Measurements from ENCODE around the gene VILL.

DNA sequence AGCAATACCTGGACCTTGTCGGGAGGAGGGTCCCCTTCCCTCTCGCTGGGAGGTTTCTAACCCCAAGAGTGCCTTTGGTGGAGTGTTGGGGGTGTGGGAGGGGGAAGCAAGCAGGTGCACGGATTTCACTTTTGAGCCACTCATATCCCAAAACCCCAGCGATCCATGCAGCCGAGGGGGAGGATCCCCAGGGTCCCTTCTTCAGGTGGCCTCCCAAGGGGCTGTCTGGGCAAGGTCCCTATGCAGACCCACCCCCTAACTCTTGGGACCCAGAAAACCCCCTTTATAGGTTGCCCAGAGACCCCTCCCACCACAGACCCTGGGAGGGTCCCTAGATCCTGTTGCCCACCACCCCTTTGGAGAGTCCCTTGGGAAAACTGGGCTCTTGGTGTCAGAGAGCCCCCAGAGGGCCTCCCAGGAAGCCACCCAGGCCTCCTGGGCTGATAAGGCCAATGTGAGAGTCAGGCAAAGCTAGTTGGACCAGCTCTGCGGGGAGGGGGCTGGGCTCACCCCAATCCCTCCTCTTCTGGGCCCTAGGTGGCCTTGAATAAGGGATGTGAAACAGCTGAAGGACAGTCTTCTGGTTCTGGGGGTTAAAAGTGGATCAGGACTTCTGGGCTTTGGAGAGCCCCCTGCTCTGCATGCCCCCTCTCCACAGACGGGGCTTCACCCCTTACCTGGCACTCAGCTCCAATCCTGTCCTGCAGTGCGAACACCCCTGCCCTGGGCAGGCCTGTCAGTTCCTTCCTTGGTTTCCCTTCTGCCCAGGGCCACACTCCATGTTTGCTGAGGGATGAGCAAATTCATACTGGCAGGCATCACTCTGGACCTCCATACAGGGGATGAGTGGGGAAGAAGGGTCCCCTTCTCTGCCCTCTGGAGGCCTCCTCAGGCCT lies 39.8 kb downstream of the VILL start:
- no peak for TF ChIP-seq CTCF (IDR thresholded peaks at IDR 0.05)
- TF ChIP-seq, protein P1, sequence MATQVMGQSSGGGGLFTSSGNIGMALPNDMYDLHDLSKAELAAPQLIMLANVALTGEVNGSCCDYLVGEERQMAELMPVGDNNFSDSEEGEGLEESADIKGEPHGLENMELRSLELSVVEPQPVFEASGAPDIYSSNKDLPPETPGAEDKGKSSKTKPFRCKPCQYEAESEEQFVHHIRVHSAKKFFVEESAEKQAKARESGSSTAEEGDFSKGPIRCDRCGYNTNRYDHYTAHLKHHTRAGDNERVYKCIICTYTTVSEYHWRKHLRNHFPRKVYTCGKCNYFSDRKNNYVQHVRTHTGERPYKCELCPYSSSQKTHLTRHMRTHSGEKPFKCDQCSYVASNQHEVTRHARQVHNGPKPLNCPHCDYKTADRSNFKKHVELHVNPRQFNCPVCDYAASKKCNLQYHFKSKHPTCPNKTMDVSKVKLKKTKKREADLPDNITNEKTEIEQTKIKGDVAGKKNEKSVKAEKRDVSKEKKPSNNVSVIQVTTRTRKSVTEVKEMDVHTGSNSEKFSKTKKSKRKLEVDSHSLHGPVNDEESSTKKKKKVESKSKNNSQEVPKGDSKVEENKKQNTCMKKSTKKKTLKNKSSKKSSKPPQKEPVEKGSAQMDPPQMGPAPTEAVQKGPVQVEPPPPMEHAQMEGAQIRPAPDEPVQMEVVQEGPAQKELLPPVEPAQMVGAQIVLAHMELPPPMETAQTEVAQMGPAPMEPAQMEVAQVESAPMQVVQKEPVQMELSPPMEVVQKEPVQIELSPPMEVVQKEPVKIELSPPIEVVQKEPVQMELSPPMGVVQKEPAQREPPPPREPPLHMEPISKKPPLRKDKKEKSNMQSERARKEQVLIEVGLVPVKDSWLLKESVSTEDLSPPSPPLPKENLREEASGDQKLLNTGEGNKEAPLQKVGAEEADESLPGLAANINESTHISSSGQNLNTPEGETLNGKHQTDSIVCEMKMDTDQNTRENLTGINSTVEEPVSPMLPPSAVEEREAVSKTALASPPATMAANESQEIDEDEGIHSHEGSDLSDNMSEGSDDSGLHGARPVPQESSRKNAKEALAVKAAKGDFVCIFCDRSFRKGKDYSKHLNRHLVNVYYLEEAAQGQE (IDR thresholded peaks at IDR 0.05; ENCODE audit: insufficient read depth in 1 of 2, low read depth in 2 of 2, low read length in 1 of 2) = no peak
- TF ChIP-seq POLR2AphosphoS5 (IDR thresholded peaks at IDR 0.05; ENCODE audit: low read depth, low read length) = no peak

All from Panc1 (cell line).